Stimulated activated CD4-positive, alpha-beta T cell treated with anti-CD3 and anti-CD28 coated beads, Interleukin-4, amount 100 ng/mL, for 4 hours (primary cell): ENCODE measurements around the gene RBM14.
"Not testable (repeated sequence)": the region's sequence is repeated elsewhere in the genome, so short reads cannot be mapped to it uniquely, and the experiment has no call there.

Experiments
- DNase-seq, 2 experiments: peaks; one replicate each; pipeline ENCODE4 v3.0.0-alpha.2; 2020

RBM14 gene

DNA sequence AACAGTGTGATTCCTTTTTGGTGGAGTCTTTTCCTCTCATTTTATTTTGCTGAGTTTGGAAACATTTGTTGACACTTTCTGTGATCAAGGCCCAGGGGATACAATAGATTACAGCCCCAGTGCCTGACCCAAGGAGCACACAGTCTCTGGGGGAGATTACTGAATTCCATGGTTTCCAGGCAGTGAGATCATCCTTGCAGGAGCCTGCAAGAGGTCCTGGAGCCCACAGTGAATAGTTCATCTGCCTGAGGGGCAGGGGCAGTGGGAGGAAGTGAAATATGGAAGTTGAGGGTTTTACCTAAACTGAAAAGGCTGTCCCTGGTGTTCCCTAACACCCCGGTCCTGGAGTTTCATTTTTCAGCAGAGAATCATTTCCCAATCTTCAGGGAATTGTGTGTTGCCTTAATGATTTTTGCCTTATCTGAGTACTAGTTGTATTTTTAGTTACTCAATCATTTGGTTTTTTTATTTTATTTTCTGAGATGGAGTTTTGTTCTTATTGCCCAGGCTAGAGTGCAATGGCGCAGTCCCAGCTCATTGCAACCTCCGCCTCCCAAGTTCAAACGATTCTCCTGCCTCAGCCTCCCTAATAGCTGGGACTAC is 15.7 kb upstream of the RBM14 start:
- DNase-seq, result no peak

DNA sequence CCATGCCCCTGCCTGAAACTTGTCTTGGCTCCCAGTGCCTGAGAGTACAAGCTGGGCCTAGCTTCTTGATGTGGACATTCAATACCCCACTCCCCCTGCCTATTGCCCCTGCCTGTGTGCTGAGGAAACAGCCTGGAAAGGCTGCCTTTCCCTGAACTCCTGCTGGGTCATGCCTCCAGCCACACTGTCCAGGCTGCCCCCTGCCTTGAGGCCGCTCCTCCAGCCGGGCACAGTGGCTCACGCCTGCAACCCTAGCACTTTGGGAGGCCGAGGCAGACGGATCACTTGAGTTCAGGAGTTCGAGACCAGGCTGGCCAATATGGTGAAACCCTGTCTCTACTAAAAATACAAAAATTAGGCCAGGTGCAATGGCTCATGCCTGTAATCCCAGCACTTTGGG is 13.4 kb upstream of the RBM14 start:
- no peak for DNase-seq

DNA sequence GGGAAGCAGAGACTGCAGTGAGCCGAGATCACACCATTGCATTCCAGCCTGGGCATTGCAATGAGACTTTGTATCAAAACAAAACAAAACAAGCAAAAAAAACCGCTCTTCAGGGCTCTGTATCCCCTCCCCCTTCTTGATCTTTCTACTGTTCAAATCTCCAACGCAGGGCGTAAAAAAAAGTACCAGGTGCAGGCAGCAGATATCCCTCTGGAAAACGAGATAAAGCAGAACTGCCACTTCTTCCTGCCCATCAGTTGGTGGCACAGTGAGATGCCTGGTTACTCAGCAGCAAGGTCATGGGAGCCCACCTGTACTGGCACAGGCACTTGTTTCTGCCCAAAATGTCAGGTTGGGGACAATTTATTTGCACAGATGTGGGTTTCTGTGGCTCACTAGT is 12.3 kb upstream of the RBM14 start:
- DNase-seq, result no peak

DNA sequence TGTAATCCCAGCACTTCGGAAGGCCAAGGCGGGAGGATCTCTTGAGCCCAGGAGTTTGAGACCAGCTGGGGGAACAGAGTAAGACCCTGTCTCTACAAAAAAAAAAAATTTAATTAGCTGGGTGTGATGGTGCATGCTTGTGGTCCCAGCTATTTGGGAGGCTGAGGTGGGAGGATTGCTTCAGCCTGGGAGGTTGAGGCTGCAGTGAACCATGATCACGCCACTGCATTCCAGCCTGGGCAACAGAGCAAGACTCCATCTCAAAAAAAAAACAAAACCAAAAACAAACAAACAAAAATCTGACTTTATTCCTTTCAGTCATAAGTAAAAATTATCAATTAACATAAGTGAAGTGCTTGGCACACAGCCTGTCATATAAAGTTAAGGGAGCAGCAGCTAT is 9.8 kb upstream of the RBM14 start:
- not testable (repeated sequence) for DNase-seq

DNA sequence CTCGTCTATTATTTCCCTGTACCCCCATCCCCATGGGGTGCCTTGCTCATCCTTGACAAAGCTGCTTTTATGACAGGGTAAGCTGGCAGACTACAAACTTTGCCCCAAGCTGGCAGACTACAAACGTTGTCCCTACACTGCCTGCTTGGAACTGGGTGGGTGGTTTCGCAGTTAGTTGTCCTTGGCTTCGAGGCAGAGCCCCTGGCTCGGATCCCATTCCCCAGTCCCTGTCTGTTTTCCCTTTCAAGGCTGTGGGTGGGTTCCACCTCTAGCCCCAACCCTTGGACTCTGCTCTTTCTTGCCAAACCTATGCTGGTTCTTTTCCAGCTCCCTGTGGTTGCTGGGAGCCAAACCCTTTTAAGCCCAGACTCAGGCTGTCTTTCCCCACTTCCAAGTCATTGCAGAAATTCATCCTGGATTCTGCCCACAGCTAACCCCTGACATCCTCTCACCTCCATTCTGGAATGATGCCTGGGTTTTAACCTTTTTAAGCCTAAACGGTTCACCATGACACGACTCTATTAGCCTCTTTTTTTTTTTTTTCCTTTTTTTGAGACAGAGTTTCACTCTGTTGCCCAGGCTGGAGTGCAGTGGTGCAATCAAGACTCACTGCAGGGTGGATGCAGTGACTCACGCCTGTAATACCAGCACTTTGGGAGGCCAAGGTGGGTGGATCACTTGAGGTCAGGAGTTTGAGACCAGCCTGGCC is 9.2 kb upstream of the RBM14 start:
- DNase-seq, result no peak

DNA sequence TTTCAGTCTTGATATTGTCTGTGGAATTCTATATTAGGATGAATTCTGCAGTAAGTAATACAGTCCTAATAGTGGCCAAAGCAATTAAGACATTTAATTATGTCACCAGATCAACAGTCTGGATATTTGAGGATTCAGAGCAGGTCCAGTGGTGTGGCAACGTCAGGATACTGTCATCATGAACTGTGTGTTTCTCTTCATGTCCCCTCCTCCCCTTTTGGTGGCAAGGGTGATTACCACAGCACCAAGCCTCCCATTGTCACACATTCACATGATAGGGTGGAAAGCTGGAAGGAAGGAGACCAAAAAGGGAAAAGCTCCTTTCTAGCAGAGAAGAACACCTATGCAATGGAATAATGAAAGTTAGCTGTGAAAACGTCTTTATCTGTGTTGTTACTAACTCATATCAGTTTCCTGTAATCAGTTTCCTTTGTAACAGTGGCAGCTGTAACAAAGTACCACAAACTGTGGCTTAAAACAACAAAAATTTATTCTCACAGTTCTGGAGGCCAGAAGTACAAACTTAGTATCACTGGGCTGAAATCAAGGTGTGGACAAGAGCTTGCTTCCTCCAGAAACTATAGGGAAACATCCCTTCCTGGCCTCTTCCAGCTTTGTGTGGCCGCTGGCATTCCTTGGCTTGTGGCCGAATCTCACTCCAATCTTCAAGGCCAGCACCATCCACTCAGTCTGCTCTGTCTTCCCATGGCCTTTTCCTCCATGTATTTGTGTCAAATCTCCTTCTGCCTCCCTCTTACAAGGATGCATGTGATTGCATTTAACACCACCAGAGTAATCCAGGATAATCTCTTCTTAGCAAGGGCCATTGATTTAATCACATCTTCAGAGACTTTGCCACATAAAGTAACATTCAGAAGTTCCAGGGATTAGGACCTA is 6.5 kb upstream of the RBM14 start:
- DNase-seq, result no peak

DNA sequence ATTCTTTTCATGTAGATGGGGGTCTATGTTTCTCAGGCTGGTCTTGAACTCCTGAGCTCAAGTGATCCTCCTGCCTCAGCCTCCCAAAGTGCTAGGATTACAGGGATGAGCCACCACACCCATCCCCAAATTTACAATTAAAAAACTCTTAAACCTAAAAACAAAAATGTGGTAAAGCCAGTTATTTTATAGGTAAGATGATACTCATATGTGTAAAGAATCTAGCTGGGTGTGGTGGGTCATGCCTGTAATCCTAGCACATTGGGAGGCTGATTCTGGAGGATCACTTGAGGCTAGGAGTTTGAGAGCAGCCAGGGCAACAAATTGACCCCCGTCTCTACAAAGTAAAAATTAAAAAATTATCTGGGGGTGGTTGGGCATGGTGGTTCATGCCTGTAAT is 4.0 kb upstream of the RBM14 start:
- DNase-seq, result no peak

DNA sequence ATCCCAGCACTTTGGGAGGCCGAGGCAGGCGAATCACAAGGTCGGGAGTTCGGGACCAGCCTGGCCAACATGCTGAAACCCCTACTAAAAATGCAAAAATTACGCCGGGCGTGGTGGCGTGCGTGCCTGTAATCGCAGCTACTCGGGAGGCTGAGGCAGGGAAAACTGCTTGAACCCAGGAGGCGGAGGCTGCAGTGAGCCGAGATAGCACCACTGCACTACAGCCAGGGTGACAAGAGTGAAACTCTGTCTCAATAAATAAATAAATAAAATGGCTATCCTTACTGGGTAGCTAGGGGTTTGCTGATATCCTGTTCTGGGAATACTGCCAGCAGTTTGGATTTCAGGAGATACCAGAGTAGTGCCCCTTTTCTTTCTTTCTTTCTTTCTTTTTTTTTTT is 2.4 kb upstream of the RBM14 start:
- no peak for DNase-seq

DNA sequence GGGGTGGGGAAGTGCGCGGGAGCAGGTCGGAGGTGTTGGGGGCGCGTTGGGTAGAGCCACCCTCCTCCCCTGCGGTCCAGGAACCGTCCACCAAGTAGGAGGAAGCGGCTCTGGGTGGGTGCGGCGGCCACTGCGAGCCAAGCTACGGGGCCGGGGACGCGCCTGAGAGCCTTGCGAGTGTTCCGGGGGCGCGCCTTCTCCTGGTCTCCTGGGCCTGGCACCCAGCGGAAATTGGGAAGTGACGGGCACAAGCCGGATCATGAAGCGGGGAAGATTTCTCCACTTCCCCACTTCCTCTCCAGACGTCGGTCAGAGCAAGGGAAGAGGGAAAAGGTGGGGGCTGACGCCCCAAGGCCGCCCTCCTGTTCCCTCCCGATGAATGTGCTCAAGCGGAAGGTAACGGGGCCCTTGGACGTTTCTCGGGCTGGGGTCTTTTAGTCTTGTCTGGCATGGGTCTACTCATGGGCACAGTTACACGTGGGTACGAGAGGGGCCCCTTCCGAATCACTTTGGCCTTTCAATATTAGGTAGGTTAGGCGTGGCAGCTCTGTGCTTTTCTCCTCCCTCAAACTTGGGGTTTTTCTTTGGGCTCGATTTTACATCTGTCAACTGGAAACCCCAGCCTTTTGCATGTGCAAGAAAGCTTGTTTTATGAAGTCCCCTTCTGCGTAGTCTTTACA is 865 bp downstream of the RBM14 start:
- DNase-seq, result no peak

DNA sequence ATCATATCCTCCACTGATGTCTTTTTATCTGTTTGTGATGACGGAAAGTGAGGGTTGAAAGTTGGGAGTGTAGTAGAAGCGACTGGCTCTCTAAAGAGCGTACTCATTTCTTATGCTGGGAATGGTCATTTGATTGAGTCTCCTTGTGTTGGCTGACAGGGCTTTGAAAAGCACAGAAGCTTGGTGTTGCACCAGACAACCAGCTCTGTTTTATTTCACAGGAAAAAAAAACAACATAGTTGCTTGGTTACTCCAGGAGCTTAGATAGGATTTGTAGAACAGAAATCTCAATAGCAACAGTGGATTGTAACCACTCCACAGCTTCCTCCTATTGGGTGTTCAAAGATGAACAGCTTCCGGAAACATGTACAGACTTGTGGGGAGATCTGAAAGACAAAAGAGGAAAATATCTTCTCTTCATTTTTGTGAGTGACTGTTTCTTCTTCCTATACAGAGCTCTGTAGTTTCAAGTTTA is 2.7 kb downstream of the RBM14 start:
- DNase-seq, result no peak

DNA sequence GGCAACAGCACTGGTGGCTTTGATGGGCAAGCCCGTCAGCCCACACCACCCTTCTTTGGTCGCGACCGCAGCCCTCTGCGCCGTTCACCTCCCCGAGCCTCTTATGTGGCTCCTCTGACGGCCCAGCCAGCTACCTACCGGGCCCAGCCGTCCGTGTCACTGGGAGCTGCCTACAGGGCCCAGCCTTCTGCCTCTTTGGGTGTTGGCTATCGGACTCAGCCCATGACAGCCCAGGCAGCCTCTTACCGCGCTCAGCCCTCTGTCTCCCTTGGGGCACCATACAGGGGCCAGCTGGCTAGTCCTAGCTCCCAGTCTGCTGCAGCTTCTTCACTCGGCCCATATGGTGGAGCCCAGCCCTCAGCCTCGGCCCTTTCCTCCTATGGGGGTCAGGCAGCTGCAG is 8.0 kb downstream of the RBM14 start:
- no peak for DNase-seq

DNA sequence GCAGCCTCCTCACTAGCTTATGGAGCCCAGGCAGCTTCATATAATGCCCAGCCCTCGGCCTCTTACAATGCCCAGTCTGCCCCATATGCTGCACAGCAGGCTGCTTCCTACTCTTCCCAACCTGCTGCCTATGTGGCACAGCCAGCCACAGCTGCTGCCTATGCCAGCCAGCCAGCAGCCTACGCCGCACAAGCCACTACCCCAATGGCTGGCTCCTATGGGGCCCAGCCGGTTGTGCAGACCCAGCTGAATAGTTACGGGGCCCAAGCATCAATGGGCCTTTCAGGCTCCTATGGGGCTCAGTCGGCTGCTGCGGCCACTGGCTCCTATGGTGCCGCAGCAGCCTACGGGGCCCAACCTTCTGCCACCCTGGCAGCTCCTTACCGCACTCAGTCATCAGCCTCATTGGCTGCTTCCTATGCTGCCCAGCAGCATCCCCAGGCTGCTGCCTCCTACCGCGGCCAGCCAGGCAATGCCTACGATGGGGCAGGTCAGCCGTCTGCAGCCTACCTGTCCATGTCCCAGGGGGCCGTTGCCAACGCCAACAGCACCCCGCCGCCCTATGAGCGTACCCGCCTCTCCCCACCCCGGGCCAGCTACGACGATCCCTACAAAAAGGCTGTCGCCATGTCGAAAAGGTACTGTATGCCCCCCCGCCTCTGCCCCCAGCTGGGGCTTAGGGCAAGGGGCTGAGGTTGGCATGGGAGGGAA is 8.8 kb downstream of the RBM14 start:
- no peak for DNase-seq

DNA sequence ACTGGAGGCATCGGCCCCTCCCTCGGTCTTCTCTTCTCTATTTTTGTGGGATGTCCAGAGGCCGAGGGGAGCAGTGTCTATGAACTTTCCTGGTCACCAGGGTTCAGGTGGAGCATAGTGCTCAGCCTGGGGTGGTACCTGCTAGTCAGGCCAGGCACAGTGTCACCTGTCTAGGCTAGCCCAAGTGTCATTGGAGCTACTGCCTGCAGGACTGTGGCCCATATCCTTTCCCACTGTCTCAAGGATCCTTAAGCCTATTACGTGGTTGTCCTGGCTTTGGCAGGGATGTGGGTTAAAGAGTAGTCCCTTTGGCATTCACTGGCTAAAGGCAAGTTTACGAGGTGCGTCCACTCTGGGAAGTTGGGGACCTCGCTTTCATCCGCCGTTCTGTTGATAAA is 9.3 kb downstream of the RBM14 start:
- no peak for DNase-seq

DNA sequence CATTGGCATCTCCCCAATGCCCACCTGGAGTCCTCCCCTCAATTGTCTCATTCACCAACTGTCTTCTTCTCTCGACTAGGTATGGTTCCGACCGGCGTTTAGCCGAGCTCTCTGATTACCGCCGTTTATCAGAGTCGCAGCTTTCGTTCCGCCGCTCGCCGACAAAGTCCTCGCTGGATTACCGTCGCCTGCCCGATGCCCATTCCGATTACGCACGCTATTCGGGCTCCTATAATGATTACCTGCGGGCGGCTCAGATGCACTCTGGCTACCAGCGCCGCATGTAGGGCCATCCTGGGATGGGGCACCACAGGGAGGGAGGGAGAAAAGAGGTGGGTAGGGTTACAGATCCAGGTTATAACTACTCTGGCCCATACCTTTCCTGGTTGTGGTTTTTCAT is 10.0 kb downstream of the RBM14 start:
- no peak for DNase-seq

DNA sequence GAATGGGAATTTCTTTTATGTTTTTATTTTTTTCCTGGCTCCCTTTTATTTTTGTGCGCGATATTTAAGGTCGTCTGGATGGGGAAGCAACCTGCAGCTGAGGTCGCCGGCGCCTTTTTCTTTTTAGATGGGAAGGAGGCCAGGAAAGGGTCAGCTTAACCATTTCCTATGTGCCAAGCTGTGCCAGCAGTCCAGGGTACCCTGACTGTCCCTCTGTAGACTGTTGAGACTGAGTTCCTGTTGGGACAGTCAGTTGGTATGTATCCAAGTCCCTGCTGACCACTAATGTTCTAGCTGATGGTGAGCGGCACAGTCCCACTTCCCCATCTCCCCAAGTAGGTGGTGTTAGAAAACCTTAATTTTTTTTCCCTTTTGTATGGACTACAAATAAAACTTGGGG is 10.5 kb downstream of the RBM14 start:
- no peak for DNase-seq

DNA sequence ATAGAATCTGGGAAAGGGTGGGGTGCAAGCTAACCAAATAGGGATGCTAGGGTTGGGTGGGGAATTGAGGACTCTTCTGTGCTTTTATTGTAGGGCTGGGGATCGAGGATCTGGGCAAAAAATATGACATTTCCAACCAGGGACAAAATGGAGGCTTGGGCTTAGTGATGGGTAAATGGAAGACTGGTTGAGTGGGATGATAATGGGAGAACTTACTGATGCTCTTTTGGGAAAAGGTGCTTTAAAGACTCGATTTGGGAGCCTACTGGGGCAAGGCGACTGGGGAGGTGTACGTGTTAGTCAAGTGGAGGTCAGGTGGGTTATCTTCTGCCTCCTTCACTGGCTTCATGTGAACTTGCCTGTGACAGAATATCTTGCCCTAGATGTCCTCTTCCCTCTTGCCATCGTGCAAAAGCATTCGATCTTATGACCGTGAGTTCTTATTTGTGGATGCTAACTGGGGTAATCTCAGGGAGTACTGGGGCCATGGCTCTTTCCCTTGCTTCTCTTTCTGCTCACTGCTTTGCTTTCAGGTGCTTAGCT is 11.7 kb downstream of the RBM14 start:
- DNase-seq, result no peak

DNA sequence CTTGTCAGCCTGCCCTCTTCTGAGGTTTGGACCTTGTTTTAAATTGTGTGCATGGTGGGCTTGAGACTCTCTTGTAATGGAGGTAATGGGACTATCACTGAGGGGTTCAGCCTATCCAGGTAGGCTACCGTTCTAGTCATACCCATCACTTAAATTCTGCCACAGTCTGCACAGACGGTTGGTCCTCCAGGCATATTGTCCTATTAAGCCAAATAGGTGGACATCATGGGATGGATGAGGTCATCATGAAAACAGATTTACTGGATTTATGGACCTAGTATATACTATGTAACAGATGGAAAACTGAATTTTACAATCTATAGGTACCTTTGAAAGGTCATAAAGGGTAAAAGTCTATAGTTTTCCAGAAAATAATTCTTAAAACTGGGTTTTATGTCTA is 12.9 kb downstream of the RBM14 start:
- no peak for DNase-seq

DNA sequence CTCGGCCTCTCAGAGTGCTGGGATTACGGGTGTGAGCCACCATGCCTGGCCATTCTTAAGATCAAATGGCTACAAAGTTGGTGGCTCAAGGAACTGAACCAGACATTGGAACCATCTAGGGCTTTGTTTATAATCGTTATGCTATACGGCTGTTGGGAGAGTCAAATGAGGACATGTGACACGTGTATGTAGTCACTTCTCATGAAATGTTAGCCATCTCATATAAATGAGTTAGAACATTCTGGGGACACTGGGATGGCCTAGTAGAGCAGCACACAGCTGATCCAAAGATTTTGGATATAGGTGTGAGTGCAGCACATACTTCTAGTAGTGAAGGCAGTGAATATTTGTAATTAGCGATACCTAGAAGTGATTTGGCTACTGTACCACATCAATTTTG is 15.5 kb downstream of the RBM14 start:
- DNase-seq, result no peak

DNA sequence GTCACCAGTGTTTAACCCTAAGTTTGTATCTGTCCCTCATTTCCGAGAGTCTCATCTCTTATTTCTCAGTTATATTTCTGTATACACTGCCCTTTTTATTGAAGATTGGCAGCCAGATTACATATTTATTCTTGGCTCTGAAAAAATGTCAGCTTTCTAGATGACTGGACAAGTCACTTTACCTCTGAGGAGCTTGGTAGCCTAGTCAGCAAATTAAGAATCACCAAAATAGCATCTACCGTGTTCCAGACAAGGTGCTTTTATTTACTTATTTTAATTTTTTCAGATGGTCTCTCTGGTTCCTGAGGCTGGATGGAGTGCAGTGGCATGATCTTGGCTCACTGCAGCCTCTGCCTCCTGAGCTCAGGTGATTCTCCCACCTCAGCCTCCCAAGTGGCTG is 16.5 kb downstream of the RBM14 start:
- DNase-seq, result no peak

DNA sequence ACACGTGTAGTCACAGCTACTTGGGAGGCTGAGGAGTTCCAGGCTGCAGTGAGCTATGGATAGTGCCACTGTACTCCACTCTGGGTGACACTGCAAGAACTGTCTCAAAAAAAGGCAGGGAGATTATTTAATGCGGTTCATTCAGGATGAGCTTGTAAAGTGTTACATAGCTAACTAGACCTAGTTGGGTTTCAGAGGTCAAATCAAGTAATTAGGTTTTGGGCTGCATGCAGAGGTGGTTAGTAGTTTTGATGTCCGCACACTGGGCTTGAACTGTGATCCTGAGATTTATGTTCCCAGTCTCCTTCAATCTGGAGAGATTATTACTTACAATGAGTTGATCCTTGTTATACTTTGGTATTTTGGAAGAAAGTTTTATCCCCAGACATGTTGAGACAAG is 20.0 kb downstream of the RBM14 start:
- no peak for DNase-seq

DNA sequence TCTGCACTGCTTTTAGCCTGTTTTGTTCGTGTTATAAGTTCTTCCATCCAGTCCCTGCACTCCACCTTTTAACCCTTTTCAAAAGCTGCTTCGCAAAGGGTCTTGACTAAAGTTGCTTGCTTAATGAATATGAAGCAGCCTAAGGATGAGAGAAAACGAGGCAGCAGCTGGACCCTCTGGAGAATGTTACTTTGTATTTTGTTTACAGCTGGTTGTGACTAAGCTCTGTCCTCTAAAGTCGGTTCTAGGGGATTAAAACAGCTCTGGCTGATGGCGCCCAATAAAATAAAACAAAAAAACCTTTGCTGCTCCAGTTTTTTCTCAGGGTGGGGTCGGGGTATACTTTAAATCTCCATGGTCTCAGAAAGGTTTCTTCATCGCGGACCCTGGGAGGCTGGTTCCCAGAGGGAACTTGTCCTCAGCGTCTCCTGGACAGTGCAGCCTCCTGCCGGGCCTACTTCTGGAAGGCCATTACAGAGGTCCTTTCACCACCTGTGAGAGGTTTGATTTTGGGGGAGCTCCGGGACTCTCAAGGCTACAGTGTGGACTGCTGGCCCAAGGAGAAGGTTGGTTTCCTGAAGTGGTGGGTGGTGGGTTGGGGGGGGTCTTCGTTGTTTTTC is 21.2 kb downstream of the RBM14 start:
- no peak for DNase-seq
